NCI-H1694 (cell line): ENCODE results near the gene MAFF.
"Not testable (repeated sequence)": the region's sequence is repeated elsewhere in the genome, so short reads cannot be mapped to it uniquely, and the experiment has no call there.

Experiments
- DNase-seq: peaks from one replicate; lab custom pipeline; 2025; lab: John Stamatoyannopoulos, UW

The MAFF gene

DNA sequence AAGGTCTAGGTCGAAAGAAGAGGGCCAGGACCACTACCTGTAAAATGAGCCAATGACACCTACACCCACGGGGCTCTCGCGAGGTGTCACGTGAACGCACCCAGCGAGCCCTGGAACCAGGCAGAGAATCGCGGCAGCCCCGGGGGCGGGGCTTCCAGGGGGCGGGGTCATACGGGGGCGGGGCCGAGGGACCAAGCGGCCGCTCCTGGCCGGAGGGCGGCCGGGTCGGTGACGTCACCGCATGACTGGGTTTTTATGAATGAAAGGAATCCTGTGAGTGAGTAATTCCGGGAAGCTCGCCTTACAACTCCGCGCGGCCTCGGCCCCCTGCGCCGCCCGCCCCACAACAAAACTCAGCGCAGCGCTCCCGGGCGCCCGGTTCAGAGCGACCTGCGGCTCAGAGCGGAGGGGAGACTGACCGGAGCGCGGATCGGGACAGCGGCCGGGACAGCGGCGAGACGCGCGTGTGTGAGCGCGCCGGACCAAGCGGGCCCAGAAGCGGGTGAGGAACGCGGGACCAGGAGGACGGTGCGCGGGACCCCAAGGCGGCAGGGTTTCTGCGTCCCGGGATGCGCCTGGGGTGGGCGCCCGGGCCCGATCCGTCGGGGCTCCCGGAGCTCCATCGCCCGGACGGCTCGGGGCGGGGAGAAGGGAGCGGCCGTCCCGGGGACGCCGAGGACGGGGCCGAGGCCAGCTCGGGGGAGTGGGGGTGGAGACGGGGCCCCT is at the start of gene MAFF:
TSS of gene MAFF (plus strand) at position 284 of the 726 bp plus-strand sequence. CDS start 11,860 bp downstream, outside the sequence.
- DNase-seq = peak; percentile 40

DNA sequence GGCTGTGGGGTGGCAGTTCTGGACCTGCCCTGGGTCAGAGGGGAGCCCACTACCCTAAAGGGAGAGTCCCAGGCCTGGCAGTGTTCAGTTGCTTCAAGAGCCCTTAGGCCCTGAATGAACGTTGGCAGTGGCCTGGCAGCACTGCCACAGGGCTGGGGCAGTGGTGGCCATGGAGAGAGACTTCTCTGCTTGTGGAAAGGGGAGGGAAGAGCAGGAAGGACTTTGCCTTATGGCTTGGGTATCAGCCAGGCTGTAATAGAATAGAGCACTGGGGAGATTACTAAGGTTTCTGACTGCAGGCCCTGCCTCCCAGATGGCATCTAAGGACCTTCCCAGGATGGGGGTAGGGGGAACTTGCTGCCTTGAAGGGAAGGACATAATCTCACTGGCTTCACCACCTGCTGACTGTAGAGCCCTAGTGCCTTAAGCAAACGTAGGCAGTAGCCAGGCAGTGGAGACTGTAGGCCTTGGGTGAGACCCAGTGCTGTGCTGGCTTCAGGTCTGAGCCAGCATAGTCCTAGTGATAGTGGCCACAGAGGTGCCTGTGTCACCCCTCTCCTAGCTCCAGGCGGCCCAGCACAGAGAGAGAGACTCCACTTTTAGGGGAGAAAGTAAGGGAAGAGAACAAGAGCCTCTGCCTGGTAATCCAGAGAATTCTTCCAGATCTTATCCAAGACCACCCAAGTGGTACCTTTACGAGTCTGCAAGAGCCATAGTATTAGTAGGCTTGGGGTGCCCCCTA is 47.8 kb upstream of the MAFF start:
- no peak for DNase-seq

DNA sequence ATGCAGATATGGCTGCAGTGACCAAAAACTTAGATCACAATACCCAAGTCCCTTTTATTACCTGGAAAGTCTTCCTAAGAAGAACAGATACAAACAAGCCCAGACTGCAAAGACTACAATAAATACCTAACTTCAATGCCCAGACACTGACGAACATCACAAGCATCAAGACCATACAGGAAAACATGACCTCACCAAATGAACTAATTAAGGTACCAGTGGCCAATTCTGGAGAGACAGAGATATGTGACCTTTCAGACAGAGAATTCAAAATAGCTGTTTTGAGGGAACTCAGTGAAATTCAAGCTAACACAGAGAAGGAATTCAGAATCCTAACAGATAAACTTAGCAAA is 47.3 kb upstream of the MAFF start:
- not testable (repeated sequence) for DNase-seq

DNA sequence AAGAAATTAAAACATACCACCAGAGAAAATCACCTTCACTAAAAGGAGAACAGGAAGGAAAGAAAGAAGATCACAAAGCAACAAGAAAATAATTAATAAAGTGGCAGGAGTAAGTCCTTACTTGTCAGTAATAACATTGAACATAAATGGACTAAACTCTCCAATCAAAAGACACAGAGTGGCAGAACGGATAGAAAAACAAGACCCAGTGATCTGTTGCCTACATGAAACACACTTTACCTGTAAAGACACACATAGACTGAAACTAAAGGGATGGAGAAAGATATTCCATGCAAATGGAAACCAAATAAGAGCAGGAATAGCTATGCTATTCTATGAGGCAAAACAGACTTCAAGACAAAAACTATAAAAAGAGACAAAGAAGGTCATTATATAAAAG is 46.1 kb upstream of the MAFF start:
- DNase-seq = no peak

DNA sequence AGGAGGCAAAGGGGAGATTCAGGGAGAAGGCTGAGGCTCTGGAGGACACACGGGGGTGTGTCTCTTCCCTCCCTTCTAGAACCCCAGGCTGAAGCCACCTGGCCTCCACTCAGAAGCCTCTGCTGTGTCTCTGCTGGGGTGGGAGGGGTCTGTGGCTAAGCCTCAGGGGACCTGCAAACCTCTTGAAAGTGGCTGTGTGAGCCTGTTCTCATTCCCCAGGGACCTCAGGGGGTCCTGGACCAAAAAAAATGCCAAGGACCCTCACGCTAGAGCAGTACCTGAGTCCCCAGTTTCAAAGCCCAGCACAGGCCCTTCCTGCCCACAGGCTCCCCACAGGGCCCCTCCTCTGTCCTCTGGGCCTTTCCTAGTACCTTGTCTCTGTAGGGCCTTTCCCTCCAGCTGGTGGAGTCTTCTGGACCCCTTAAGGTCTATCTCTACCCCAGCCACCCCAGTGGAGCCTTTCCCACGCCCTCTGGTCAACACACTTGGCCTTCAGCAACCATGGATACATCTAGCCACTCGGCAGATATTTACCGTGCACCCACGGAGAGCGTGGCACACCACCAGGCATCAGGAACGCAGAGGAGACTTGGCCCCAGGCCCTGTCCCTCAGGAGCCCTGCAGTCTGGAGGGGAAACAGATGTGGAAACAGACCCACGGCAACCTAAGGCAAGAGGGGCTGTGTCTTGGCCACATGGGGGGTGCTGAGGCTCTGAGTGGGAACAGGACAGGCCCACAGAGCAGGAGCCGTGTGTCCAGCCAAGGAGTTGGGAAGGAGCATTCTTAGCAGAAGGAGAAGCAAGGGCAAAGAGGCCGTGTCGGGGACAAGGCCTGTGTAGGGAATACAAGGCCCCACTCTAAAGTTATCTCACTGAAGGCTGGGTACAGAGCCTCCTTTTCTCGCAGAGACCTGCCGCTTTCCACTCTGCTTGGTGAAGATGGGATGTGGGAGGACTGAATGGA is 38.6 kb upstream of the MAFF start:
- DNase-seq = no peak

DNA sequence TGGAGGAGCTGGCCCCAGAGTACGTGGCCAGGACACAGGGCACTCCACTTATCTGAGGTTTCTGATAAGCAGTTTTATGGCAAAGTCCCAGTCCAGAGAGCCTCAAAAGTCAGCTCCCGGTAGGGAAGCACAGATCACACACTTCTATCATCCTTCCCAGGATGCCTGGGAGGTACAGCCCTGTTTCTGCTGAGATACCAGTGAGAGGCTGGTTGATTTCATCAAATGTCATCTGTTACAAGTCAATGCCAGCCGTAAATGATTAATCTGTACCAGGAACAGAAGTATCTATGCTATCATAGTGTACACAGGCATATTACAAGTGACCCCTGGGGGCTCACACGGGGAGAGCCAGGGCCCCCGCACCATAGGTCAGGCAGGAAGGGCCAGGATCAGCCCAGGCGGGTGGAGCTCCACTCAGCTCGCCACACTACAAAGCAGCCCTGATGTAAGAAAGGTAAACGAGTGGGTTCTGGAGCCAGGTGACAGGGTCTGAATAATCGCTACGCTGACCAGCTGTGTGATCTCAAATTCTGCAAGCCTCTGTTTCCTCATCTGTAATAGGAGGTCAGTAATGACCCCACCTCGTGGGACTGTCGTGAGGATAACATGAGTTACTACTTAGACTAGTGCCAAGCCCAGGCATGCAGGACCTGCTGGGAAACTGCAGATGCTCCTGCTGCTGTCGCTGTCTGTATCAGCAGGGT is 37.8 kb upstream of the MAFF start:
- DNase-seq = no peak

DNA sequence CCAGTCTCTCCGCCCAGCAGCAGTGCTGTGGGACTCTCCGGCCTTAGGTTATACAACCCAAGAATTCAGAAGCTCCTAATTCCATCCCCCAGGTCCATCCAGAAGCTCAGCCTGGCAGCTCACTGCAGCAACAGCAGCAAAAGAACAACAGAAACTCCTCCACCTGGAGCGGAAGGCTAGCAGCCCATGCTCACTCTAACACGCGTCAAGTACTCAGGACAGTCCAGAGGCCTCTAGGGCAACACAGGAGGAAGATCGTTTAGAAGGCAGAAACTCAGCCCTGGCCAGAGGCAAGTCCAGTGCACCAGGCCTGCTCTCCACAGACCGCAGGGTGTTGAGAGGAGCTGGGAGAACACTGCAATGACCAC is 37.3 kb upstream of the MAFF start:
- no peak for DNase-seq

DNA sequence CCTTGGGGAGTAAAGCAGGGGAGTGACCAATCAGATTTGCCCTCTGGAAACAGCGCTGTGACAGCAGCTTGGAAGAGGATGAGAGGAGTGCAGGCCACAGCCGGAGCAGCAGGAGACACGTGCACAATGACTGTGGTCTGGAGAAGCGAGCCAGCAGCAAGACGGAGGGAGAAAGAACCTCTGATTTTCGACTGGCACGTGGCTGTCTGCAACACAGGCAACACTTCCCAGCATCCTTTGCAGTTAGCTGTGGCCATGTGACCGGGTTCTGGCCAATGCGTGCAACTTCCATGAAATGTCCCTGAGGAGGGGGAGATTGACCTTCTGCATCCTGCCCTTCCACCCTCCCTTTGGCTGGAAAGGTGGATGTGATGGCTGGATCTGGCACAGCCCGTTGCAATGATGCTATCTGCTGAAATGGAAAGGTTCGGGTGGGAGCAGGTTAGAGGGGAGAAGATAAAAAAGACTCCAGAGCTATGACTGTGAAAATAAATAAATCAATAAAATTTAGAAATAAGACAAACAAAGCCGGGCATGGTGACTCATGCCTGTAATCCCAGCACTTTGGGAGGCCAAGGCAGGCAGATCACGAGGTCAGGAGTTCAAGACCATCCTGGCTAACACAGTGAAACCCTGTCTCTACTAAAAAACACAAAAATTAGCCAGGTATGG is 35.7 kb upstream of the MAFF start:
- DNase-seq = no peak

DNA sequence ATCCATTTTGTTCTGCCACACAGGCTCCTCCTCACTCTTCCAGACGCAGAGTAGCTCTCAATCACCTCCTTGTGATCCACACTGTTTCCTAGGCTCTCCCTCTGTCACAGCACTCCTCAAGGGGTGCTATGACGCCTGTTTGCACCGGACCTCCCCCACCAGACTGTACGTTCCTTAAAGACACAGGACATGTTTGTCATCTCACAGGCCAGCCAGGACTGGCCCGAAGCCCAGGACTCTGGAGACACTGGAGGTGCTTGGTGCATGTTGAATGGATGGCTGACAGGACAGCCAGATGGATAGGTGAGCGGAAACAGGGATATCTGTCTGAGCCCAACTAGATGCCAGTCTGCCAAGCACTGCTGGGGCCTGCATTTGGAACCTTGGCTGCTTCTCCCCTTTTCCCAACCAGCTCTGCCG is 33.8 kb upstream of the MAFF start:
- DNase-seq = no peak

DNA sequence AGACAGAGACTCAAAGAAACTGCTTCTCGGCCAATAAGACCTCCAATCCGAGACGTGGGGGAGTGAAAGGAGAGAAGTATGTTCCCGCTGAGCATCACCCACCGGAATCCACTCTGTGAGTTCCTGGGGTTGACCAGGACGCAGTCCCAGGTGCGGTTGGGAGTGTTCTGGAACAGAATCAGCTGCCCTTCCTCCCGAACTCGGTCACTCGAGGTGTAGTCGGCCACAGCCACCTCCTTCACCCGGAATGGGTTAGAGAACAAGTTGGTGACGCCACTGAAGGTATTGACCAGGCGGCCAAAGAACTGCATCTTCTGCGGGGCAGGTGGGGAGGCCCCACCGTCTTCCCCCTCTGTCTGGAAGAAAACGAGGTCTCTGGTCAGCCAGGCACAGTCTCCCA is 32.7 kb upstream of the MAFF start:
- no peak for DNase-seq

DNA sequence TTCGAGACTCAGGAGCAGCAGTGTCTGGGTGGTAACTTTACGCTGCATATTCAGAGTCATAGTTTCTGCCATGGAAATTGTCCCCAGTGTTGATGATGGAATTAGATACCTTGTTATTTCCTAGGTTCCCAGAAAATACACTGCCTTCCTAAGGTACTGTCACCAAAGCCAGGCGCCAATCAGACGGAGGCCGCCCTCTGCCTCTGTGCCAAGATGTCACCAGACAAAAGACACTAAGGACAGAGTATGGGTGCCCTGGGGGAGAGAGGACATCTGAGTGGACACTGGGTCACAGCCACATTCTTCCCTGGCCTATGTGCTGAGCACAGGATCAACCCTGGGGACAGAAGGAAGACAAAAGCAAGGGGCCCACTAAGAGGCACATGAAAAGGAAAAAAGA is 31.3 kb upstream of the MAFF start:
- DNase-seq = no peak

DNA sequence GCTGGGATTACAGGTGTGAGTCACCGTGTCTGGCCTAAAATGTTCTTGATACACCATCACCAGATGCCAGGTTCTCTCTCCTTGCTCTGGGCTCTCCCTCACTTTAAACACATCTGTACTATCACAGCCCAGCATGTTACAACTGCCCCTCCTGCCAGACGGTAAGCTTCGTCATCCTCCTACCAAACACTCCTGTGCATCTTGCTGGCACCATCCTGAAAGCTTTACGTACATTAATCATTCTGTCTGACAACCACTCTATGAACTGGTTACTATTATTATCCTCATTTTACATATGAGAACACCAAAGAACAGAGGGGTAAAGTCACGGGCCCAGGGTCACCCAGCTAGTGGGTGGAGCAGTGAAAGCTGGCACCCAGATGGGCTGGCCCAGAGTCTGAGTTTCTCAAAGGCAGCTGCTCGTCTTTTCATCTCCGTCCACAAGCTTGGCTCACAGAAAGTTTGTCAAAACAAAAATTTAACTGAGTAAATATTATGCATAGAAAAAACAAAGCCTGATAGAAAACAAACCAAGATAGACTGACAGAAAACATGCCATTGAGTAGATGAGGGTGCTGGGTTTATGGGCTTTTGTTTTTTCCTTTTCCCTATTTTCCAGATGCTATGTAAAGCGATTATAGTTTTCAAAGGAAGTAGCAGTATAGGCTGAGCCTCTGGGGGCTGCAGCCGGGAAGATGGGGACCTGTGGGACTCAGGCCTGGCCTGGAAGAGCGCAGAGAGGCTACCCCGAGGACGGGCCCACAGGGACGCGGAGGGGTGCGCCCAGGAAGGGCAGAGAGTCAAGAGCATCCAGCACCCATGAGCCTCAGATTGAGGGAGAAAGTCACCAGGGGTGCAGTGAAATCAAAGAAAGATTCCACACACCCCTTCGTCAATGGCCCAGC is 29.6 kb upstream of the MAFF start:
- peak; percentile 38 for DNase-seq

DNA sequence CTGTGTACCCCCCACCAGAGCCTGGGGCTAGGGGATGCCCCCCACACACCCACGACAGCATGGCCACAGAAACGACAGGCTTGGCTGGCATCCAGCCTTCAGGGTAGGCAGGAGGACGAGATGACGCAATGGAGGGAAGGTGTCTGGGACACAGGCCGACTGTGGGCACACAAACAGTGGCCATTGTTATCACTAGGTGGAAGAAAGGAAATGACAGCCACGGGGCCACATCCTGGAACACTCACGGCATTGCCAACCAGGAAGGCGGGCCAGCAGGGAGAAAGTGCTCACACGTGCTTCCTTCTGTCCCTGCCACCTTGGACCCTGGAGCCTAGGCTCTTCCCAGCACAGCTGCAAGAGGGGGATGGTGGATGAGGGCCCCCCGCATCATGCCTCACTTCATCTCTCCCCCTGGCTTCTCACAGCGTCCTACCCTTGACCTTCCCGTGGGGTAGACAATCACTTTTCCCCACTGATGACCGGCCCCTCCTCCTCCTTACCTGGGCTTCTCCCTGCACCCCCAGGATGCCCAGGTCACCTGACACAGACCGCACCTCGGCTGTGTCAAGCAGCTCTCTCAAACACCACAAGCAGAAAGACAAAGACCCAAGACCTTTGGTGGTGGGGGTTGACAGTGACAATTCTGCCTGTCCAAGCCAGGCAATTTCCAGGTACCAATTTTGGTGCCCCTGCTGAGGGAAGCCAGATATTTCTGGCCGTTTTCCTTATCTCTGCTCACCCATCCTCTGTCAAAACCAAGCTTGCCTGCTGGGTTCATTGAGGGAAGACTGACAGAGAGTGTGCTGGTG is 28.8 kb upstream of the MAFF start:
- no peak for DNase-seq

DNA sequence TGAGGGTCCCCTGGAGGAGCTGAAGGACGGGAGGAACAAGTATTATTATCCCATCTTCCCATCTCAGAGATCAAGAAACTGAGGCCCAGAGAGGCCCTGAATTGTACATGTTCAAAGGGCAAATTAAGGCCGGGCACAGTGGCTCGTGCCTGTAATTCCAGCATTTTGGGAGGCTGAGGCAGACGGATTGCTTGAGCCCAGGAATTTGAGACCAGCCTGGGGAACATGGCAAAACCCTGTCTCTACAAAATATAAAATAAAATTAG is 28.2 kb upstream of the MAFF start:
- DNase-seq = no peak

DNA sequence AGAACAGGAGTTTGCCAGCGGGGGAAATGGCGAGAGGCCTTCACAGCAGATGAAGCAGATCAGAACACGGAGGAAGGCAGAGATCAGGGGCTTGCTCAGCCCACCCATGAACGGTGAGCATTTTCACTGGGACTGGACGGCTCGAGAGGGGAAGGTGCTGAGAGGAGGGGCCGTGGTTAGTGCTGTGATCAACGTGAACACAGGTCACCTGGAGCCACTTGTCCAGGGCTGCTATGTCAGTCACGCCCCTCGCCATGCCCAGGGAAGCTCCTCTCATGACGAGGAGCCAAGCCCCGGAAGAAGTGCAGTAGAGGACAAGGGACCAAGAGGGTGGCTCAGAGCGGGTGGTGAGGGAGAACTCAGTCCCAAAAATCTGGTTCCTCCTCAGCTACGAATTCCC is 27.2 kb upstream of the MAFF start:
- no peak for DNase-seq

DNA sequence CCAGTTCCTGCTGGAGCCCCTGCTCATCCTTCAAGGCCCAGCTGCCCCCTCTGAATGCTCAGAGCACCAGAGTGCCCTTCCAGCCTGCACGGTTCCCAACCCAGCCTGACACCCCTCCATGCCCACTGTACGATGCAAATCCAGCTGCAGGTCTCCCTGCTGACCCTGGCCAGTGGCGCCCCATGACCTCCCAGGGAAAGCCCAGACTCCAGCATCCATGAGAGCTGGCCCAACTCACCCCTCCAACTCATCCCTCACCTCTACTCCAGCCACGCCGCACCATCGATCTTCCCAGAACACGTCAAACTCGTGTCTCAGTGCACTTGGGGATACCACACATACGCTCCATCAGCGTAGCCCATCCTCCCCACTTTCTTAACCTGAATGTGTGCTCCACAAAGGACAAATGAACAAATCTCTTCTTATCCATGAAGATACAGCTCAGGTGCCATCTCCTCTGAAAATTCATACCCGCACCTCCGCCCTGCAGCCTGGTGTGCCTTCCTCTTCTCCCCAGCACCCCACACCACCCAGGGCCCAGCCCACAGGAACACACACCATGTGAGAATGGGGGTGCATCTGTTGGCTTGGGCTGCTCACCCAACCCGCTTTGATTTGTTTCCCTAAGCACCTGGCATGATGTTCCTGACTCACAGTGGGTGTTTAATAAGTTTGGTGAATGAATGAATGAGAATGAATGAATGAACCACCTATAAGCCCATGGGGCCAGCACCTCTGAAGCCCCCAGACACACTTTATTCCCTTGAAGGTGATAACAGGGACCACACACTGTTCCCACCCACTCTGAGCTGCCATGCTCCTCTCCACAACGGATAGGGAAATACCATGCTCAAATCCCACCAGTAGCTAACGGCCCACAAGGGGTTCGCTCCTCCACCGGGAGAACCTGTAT is 26.3 kb upstream of the MAFF start:
- no peak for DNase-seq

DNA sequence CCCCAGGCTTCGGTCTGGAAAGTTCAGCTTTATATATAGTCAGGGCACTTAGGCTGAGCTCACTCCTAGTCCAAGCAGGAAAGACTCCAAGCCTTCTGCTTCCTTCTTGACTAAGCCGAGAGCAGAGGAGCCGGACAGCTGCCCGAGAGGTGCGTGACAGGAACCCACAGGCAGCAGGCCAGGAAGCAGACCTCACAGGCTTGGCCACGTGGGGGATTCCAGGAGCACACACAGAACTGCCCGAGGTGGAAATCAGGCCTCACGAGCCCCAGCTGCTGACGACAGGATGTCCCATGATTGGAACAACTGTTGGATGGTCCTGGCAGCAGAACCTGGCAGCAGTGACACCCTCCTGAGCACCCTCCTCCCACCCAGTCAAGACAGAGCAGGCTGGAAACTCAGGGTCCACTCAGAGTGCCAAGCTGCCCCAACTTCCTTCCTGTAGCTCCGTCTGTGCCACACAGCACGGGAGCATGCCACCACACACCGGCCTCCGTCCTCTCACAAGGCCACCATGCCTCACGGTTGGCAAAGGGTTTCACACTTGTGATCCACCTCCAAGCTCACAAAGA is 25.5 kb upstream of the MAFF start:
- no peak for DNase-seq

DNA sequence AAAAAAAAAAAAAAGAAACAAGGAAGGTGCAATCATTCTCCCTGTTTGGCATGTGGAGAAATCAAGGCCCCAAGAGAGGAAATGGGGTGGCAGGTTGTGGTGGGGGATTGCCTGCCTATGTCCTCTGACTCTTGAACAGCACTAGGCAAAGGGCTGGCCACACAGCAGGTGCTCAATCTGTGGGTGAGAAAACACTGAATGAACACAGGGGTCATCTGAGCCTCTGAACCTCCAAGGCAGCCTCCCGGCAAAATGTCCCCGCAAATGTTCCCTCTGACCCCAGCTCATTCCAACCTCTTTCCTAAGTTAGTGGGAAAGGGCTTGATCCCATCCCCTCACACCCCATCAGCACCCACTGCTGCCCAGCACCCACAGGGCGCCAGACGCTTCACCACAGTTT is 24.8 kb upstream of the MAFF start:
- no peak for DNase-seq
